Fibroblast of villous mesenchyme (primary cell): ENCODE data around the gene PRKRIP1. TPM values are rescaled to one million over a fixed set of nuclear protein-coding genes. Genes with fewer than 3 reads are reported as not detected.

Experiments used
- DNase-seq: peaks from one replicate; pipeline ENCODE4 v3.0.0-alpha.2; 2010; ENCODE audit warnings: low read depth
- H3K4me3 ChIP-seq: 2 replicates; pipeline ENCODE4 v1.5.1; 2011; ENCODE audit warnings: low read depth, mild to moderate bottlenecking, low read length
- total RNA-seq: library from RNA; depleted of rRNA; stranded (reverse); fragments of >200 nt; gene quantifications from 2 replicates; pipeline ENCODE4 v1.2.3, GENCODE V29; 2012
- TF ChIP-seq, protein P1 (sequence below): IDR thresholded peaks from 2 replicates; pipeline ENCODE4 v1.5.1; 2012; ENCODE audit warnings: low read depth, mild to moderate bottlenecking, low read length; ENCODE audit not compliant: insufficient read depth

The PRKRIP1 gene
- total RNA-seq, 1 donor: 18.6 TPM

- no peak overlapping the region for H3K4me3 ChIP-seq
- no peak for DNase-seq
- TF ChIP-seq, protein P1, sequence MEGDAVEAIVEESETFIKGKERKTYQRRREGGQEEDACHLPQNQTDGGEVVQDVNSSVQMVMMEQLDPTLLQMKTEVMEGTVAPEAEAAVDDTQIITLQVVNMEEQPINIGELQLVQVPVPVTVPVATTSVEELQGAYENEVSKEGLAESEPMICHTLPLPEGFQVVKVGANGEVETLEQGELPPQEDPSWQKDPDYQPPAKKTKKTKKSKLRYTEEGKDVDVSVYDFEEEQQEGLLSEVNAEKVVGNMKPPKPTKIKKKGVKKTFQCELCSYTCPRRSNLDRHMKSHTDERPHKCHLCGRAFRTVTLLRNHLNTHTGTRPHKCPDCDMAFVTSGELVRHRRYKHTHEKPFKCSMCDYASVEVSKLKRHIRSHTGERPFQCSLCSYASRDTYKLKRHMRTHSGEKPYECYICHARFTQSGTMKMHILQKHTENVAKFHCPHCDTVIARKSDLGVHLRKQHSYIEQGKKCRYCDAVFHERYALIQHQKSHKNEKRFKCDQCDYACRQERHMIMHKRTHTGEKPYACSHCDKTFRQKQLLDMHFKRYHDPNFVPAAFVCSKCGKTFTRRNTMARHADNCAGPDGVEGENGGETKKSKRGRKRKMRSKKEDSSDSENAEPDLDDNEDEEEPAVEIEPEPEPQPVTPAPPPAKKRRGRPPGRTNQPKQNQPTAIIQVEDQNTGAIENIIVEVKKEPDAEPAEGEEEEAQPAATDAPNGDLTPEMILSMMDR: no peak
These were observed 64.3 kb downstream of the PRKRIP1 start for GRCh38 chr7:102460467-102460866.

- peak; percentile 6 for DNase-seq
- TF ChIP-seq, protein P1: no peak
These were observed 67.8 kb downstream of the PRKRIP1 start for GRCh38 chr7:102463841-102464576.

GRCh38 chr7:102464577-102465280 lies 68.6 kb downstream of the PRKRIP1 start, which contains the start of the genes ALKBH4 and LRWD1:
Gene ALKBH4, minus strand, starts transcription at chr7:102464863. Its CDS starts 27 bp downstream, at chr7:102464836.
Gene LRWD1, plus strand, starts transcription at chr7:102464984. Its CDS starts 97 bp downstream, at chr7:102465081.
- DNase-seq: peak; percentile 89
- TF ChIP-seq, protein P1: peak; percentile 16
- H3K4me3 ChIP-seq: peak within 1 kb of the TSS; percentile 100

More at GRCh38 chr7:102463841-102464576, 67.8 kb downstream of the PRKRIP1 start:
- peak overlapping the region; percentile 100 for H3K4me3 ChIP-seq

- no peak for DNase-seq
- no peak overlapping the region for H3K4me3 ChIP-seq
- TF ChIP-seq, protein P1: no peak
These were observed 69.9 kb downstream of the PRKRIP1 start for GRCh38 chr7:102466097-102466496.

DNA sequence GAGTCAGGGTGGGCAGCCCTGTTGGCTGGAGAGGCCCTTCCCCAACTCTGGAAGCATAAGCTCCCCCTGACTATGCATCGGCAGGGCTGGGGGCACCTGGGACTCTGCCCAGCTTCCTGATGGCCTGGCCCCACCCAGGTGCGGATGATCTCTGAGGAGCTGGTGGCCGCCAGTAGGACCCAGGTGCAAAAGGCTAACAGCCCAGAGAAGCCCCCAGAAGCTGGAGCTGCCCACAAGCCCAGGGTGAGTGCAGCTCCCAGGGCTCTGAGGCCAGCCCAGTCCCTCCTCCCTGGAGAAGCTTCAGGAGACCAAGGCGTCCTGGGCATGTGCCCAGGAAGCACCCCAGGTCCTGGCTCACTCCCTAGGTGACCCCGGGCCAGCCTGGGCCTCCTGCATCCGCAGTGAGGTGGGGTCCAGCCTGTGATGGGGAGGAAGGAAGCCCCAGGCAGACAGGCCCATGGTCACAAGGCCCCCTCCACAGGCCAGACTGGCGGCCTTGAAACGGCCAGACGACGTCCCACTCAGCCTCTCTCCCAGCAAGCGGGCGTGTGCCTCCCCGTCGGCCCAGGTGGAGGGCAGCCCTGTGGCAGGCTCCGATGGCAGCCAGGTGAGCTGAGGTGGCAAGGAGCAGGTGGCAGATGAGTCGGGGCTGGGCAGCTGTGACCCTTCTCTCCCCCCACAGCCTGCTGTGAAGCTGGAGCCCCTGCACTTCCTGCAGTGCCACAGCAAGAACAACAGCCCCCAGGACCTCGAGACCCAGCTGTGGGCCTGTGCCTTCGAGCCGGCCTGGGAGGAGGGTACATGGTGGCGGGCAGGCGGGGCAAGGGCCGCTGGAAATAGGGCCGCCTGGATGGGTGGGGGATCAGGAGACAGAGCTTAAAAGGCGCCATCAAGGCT lies 71.7 kb downstream of the PRKRIP1 start:
- TF ChIP-seq, protein P1: no peak
- H3K4me3 ChIP-seq: no peak overlapping the region
- no peak for DNase-seq

- TF ChIP-seq, protein P1: no peak
- no peak overlapping the region for H3K4me3 ChIP-seq
- no peak for DNase-seq
These were observed 72.6 kb downstream of the PRKRIP1 start for GRCh38 chr7:102468478-102469350.
